ENCODE data around the gene LRRC4B.
"Not testable (repeated sequence)": the region's sequence is repeated elsewhere in the genome, so short reads cannot be mapped to it uniquely, and the experiment has no call there.

Gene LRRC4B

DNA sequence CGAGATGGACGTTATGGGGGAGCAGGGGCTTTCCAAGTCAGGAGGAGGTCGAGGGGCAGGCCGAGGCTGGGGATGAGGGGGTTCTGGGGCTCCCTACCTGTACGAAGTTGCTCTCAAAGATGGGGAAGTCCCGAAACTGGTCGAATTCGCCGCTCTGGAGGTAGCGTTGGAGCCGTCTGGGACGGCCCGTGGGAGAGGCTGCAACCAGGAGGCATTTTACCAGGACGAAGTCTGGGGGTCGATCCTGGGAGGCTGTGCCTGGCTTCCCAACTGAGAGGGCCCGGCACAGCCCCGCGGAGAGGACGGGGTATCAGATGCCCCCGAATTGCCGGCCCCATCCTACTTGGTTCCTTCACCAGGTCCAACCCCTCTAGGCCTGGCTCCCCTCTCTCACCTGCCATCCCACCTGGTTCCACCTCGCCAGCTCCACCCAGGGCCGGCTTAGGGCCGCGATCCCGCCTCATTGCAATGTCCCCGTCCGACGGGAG lies 92.5 kb downstream of the LRRC4B start:
- no peak for DNase-seq (ENCODE audit: low read depth in 1 of 2, low spot score in 1 of 2)
- in situ Hi-C loops (cut with HindIII; ENCODE audit: low pct_unique_long_range_greater_than_20kb, low sequenced_read_pairs), result no loop called here
- no peak for TF ChIP-seq JUND (IDR thresholded peaks at IDR 0.05; ENCODE audit: low read depth)

DNA sequence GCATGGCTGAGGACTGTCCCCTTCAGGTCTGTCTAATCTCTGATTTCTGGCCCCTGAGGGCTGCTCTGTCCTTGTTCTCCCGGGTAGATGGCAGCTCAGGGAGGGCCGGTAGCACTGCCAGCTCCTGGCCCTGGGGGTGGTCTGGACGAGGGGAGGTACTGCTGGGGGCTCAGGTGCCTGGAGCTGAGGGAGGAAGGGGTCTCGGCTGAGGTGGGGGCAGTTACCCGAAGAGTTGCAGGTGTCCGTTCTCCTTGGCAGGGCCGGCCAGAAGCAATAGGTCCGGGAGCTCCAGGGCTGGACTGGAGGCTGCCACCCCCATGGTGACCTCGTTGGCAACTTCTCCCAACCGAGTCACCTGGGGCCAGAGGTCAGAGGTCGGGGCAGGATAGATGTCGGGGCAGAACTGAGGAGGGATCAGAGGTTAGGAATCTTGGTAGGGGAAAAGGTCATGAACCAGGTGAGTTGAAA lies 93.1 kb downstream of the LRRC4B start:
- TF ChIP-seq JUND (IDR thresholded peaks at IDR 0.05; ENCODE audit: low read depth), result no peak
- DNase-seq (ENCODE audit: low read depth in 1 of 2, low spot score in 1 of 2), result no peak
- in situ Hi-C loops (cut with HindIII; ENCODE audit: low pct_unique_long_range_greater_than_20kb, low sequenced_read_pairs), result no loop called here

DNA sequence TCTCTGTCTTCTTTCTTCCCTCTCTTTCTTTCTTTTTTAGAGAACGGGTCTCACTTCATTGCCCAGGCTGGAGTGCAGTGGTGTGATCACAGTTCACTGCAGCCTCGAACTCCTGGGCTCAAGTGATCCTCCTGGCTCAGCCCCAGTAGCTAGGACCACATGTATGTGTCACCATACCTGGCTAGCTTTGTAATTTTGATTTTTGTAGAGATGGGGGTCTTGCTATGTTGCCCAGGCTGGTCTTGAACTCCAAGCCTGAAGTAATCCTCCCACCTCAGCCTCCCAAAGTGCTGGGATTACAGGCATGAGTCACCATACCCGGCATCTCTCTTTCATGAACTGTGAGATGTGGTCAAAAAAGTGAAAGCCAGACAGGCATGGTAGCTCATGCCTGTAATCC lies 94.9 kb downstream of the LRRC4B start:
- in situ Hi-C loops (cut with HindIII; ENCODE audit: low pct_unique_long_range_greater_than_20kb, low sequenced_read_pairs); DNase-seq (ENCODE audit: low read depth in 1 of 2, low spot score in 1 of 2): not testable (repeated sequence)

DNA sequence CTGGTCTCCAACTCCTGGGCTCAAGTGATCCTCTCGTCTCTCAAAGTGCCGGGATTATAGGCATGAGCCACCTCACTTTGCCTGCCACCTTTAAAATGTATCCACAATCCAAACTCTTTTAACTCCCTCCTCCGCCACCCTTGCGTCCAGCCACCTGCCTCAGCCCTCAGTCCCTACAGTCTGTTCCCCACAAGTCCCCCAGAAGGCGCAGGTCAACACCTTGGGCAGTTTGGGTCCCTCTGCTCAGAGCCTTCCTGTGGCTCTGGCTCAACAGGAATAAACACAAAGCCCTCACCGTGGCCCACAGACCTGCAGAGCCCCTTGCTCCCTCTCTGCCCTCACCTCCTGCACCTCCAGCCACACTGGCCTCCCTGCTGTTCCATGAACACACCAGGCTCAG lies 99.4 kb downstream of the LRRC4B start:
- DNase-seq (ENCODE audit: low read depth in 1 of 2, low spot score in 1 of 2), result no peak
- in situ Hi-C loops (cut with HindIII; ENCODE audit: low pct_unique_long_range_greater_than_20kb, low sequenced_read_pairs), result no loop called here
- no peak for TF ChIP-seq JUND (IDR thresholded peaks at IDR 0.05; ENCODE audit: low read depth)

DNA sequence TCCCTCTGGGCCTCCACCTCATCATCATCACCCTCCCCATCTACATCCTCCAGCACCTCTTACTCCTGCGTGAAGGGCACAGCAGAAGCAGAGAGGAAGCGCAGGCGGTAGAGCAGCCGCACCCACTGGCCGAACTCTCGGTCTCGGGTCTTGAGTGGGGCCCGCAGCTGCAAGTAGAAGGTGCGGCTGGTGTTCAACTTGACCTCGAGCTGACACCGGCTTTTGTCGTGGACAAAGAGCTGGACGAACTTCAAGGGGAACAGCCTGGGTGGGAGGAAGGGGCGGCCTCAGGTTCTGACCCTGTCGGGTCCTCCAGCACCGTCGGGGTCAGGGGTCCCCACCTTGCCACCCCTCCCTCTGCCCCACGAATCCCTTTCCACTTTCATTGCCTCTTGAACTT lies 100.7 kb downstream of the LRRC4B start:
- no peak for DNase-seq (ENCODE audit: low read depth in 1 of 2, low spot score in 1 of 2)
- in situ Hi-C loops (cut with HindIII; ENCODE audit: low pct_unique_long_range_greater_than_20kb, low sequenced_read_pairs), result no loop called here
- TF ChIP-seq JUND (IDR thresholded peaks at IDR 0.05; ENCODE audit: low read depth), result no peak
